Prostate gland (tissue), 1 donor: ENCODE measurements around the gene NOX3.

Experiments
- POLR2A ChIP-seq: fragments of 450-650 bp; IDR thresholded peaks from one replicate; pipeline ENCODE4 v1.6.1; 2016; ENCODE audit warnings: antibody characterized with exemption, mild to moderate bottlenecking
- POLR2AphosphoS5 ChIP-seq: sonication (generic); formaldehyde crosslinking; IDR thresholded peaks from one replicate; pipeline ENCODE4 v1.6.1; 2017; ENCODE audit warnings: antibody characterized with exemption

- no peak for TF ChIP-seq POLR2AphosphoS5
- TF ChIP-seq POLR2A: no peak
Observed at GRCh38 chr6:155352130-155352420, 103.6 kb downstream of the NOX3 start.
